Prostate gland (tissue), 2 donors: ENCODE results near the gene JAG2.

Source experiments
- POLR2A ChIP-seq: fragments of 450-650 bp; IDR thresholded peaks from one replicate; pipeline ENCODE4 v1.6.1; 2016; ENCODE audit warnings: antibody characterized with exemption, mild to moderate bottlenecking
- POLR2AphosphoS5 ChIP-seq: sonication (generic); formaldehyde crosslinking; IDR thresholded peaks from one replicate; pipeline ENCODE4 v1.6.1; 2017; ENCODE audit warnings: antibody characterized with exemption
- TF ChIP-seq, protein P1 (sequence below), 4 experiments: fragments of 200-600 bp in 2 of 4; fragments of 450-650 bp in 2 of 4; sonication (generic) in 2 of 4; IDR thresholded peaks; 1 replicate in 3 of 4; 2 replicates in 1 of 4; pipeline ENCODE4 v1.5.1; 2016 to 2019; ENCODE audit warnings: antibody characterized with exemption in 4 of 4, mild to moderate bottlenecking in 2 of 4, moderate library complexity in 2 of 4

DNA sequence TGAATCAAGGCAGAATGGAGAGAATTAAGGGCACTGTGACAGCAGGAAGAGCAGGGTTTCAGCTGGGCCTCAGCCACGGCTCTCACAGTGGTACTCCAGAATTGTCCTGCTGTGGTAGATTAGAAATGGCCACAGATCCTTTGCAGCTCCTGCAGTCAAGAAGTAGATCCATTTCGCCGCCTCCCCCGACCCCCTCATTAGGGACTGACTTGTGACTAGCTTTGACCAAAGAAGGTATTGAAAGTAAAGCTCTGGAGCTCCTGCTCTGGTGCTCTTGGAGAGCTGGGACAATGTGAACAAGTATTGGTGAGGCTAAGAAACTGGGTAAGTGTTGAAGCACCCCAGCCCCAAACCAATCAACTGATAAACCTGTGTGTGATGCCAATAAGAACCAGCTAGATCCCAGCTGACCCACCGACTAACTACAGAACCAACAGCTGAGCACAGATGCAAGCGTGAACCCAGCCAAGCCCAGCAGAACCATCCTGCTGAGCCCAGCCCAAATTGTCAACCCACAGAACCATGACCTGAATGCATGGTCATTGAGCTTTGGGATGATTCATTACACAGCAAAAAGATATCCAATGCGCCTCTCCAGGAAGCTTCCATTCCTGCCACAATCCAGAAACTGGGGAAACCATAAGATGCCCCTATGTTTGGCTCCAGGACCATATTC, 50.7 kb downstream of the JAG2 start:
- TF ChIP-seq POLR2AphosphoS5 (no peak), POLR2A (no peak)
- TF ChIP-seq, protein P1, sequence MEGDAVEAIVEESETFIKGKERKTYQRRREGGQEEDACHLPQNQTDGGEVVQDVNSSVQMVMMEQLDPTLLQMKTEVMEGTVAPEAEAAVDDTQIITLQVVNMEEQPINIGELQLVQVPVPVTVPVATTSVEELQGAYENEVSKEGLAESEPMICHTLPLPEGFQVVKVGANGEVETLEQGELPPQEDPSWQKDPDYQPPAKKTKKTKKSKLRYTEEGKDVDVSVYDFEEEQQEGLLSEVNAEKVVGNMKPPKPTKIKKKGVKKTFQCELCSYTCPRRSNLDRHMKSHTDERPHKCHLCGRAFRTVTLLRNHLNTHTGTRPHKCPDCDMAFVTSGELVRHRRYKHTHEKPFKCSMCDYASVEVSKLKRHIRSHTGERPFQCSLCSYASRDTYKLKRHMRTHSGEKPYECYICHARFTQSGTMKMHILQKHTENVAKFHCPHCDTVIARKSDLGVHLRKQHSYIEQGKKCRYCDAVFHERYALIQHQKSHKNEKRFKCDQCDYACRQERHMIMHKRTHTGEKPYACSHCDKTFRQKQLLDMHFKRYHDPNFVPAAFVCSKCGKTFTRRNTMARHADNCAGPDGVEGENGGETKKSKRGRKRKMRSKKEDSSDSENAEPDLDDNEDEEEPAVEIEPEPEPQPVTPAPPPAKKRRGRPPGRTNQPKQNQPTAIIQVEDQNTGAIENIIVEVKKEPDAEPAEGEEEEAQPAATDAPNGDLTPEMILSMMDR (IDR thresholded peaks at IDR 0.05): no peak
